KOPT-K1 (cell line): ENCODE results near the gene FMNL2.

Experiments used
- H3K27ac ChIP-seq: fragments of 200-600 bp; sonication (generic); 2 replicates; pipeline ENCODE4 v1.5.1; 2016; ENCODE audit warnings: antibody characterized with exemption, mild to moderate bottlenecking, low read depth, low read length; ENCODE audit not compliant: poor library complexity, severe bottlenecking
- H3K36me3 ChIP-seq: fragments of 200-600 bp; sonication (generic); 2 replicates; pipeline ENCODE4 v1.5.1; 2017; ENCODE audit warnings: antibody characterized with exemption, mild to moderate bottlenecking, low read length, moderate library complexity; ENCODE audit not compliant: insufficient read depth
- H3K9me3 ChIP-seq: fragments of 200-600 bp; sonication (generic); 2 replicates; pipeline ENCODE4 v1.5.1; 2017; ENCODE audit warnings: antibody characterized with exemption, low read length, mild to moderate bottlenecking; ENCODE audit not compliant: insufficient read depth, poor library complexity, severe bottlenecking

FMNL2 gene

GRCh38 chr2:152560166-152560565 is 225.2 kb downstream of the FMNL2 start:
- H3K36me3 ChIP-seq: no peaks in the 10 kb centered on the region
- H3K9me3 ChIP-seq: no peaks in the 10 kb centered on the region
- H3K27ac ChIP-seq: no peak overlapping the region

- Histone ChIP-seq H3K36me3 (no peaks in the 10 kb centered on the region), H3K9me3 (no peaks in the 10 kb centered on the region), H3K27ac (no peak overlapping the region)
Observed at GRCh38 chr2:152560873-152561595, 226.1 kb downstream of the FMNL2 start.

GRCh38 chr2:152562198-152562884 is 227.4 kb downstream of the FMNL2 start:
- Histone ChIP-seq H3K27ac (no peak overlapping the region), H3K36me3 (no peaks in the 10 kb centered on the region), H3K9me3 (no peaks in the 10 kb centered on the region)

GRCh38 chr2:152563764-152564163 is 228.8 kb downstream of the FMNL2 start:
- Histone ChIP-seq H3K9me3 (no peaks in the 10 kb centered on the region), H3K36me3 (no peaks in the 10 kb centered on the region), H3K27ac (no peak overlapping the region)

- no peaks in the 10 kb centered on the region for H3K36me3 ChIP-seq
Observed at GRCh38 chr2:152564754-152565551, 230.0 kb downstream of the FMNL2 start.

GRCh38 chr2:152565884-152566727 is 231.1 kb downstream of the FMNL2 start:
- Histone ChIP-seq H3K9me3 (no peaks in the 10 kb centered on the region), H3K36me3 (no peaks in the 10 kb centered on the region), H3K27ac (no peak overlapping the region)

More at GRCh38 chr2:152564754-152565551, 230.0 kb downstream of the FMNL2 start:
- H3K27ac ChIP-seq: no peak overlapping the region
- H3K9me3 ChIP-seq: no peaks in the 10 kb centered on the region

GRCh38 chr2:152566728-152567069 is 231.7 kb downstream of the FMNL2 start:
- Histone ChIP-seq H3K36me3 (no peaks in the 10 kb centered on the region), H3K9me3 (no peaks in the 10 kb centered on the region), H3K27ac (no peak overlapping the region)

- H3K27ac ChIP-seq: no peak overlapping the region
- H3K36me3 ChIP-seq: no peaks in the 10 kb centered on the region
- H3K9me3 ChIP-seq: no peaks in the 10 kb centered on the region
Observed at GRCh38 chr2:152568531-152568930, 233.6 kb downstream of the FMNL2 start.

- no peaks in the 10 kb centered on the region for H3K36me3 ChIP-seq
Observed at GRCh38 chr2:152569186-152569585, 234.2 kb downstream of the FMNL2 start.

GRCh38 chr2:152571048-152571766 is 236.2 kb downstream of the FMNL2 start:
- H3K27ac ChIP-seq: no peak overlapping the region

More at GRCh38 chr2:152569186-152569585, 234.2 kb downstream of the FMNL2 start:
- H3K27ac ChIP-seq: no peak overlapping the region
- H3K9me3 ChIP-seq: no peaks in the 10 kb centered on the region

GRCh38 chr2:152572031-152572430 is 237.1 kb downstream of the FMNL2 start:
- no peaks in the 10 kb centered on the region for H3K36me3 ChIP-seq
- H3K9me3 ChIP-seq: no peaks in the 10 kb centered on the region

More at GRCh38 chr2:152571048-152571766, 236.2 kb downstream of the FMNL2 start:
- Histone ChIP-seq H3K9me3 (no peaks in the 10 kb centered on the region), H3K36me3 (no peaks in the 10 kb centered on the region)

GRCh38 chr2:152573168-152573567 is 238.2 kb downstream of the FMNL2 start:
- Histone ChIP-seq H3K27ac (no peak overlapping the region), H3K9me3 (no peaks in the 10 kb centered on the region), H3K36me3 (no peaks in the 10 kb centered on the region)

More at GRCh38 chr2:152572031-152572430, 237.1 kb downstream of the FMNL2 start:
- no peak overlapping the region for H3K27ac ChIP-seq

GRCh38 chr2:152577579-152577978 is 242.6 kb downstream of the FMNL2 start:
- H3K9me3 ChIP-seq: no peaks in the 10 kb centered on the region
- no peak overlapping the region for H3K27ac ChIP-seq
- H3K36me3 ChIP-seq: no peaks in the 10 kb centered on the region

GRCh38 chr2:152578573-152578972 is 243.6 kb downstream of the FMNL2 start:
- Histone ChIP-seq H3K9me3 (no peaks in the 10 kb centered on the region), H3K36me3 (no peaks in the 10 kb centered on the region), H3K27ac (no peak overlapping the region)
